Measurements from ENCODE around the gene ASB1.

ASB1 gene

GRCh38 chr2:238406221-238406997 is 20.3 kb upstream of the ASB1 start:
- no peaks in the 10 kb centered on the region for H3K9me3 ChIP-seq (ENCODE audit: control insufficient read depth, insufficient read depth, low read depth, low read length)
- H3K36me3 ChIP-seq (ENCODE audit: control insufficient read depth in 2 of 2, insufficient read depth in 1 of 2, low read length in 2 of 2), result peaks cover 0 to 15% of the 10 kb centered on the region in 2 experiments; a peak in 1 of 3 replicates
- H3K27ac ChIP-seq (ENCODE audit: extremely low read depth, low read depth, low read length), result no peak overlapping the region
- ChIA-PET CTCF (no interaction called here), POLR2A (no interaction called here)
- TF ChIP-seq, protein P1, sequence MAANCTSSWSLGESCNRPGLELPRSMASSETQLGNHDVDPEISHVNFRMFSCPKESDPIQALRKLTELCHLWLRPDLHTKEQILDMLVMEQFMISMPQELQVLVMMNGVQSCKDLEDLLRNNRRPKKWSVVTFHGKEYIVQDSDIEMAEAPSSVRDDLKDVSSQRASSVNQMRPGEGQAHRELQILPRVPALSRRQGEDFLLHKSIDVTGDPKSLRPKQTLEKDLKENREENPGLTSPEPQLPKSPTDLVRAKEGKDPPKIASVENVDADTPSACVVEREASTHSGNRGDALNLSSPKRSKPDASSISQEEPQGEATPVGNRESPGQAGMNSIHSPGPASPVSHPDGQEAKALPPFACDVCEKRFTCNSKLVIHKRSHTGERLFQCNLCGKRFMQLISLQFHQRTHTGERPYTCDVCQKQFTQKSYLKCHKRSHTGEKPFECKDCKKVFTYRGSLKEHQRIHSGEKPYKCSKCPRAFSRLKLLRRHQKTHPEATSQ (tag by site-specific recombination; IDR thresholded peaks at IDR 0.05), result no peak
- TF ChIP-seq ZNF747 (tag by site-specific recombination; IDR thresholded peaks at IDR 0.05) (no peak), ZNF610 (tag by site-specific recombination; IDR thresholded peaks at IDR 0.05; ENCODE audit: borderline replicate concordance) (no peak), ZNF510 (tag by site-specific recombination; IDR thresholded peaks at IDR 0.05; ENCODE audit: insufficient replicate concordance) (no peak), ZNF768 (tag by site-specific recombination; IDR thresholded peaks at IDR 0.05) (no peak), ZNF184 (tag by site-specific recombination; IDR thresholded peaks at IDR 0.05) (no peak), ZEB2 (tag by site-specific recombination; IDR thresholded peaks at IDR 0.05) (no peak), ZXDB (tag by site-specific recombination; IDR thresholded peaks at IDR 0.05) (no peak), ZNF426 (tag by site-specific recombination; IDR thresholded peaks at IDR 0.05) (no peak), ZNF138 (tag by site-specific recombination; IDR thresholded peaks at IDR 0.05; ENCODE audit: borderline replicate concordance) (no peak), ZFHX2 (tag by site-specific recombination; conservative IDR thresholded peaks at IDR 0.05) (no peak), ZSCAN30 (tag by site-specific recombination; IDR thresholded peaks at IDR 0.05) (no peak), ZNF121 (tag by site-specific recombination; IDR thresholded peaks at IDR 0.05) (no peak), ZNF2 (tag by site-specific recombination; IDR thresholded peaks at IDR 0.05) (no peak), ZNF366 (tag by site-specific recombination; conservative IDR thresholded peaks at IDR 0.05) (no peak), ZNF211 (tag by site-specific recombination; IDR thresholded peaks at IDR 0.05; ENCODE audit: low read depth) (no peak)
- H3K4me1 ChIP-seq (ENCODE audit: control insufficient read depth, insufficient read depth, low read length), result no peaks in the 10 kb centered on the region
- no peak overlapping the region for H3K4me3 ChIP-seq (ENCODE audit: low read depth, low read length)

GRCh38 chr2:238406998-238407285 is 19.8 kb upstream of the ASB1 start:
- CTCF ChIA-PET, result no interaction called here
- Histone ChIP-seq H3K4me1 (ENCODE audit: control insufficient read depth, insufficient read depth, low read length) (0 out of 2 replicates have a peak, but pooled peaks cover 3% of the 10 kb centered on the region), H3K4me3 (ENCODE audit: low read depth, low read length) (no peak overlapping the region), H3K27ac (ENCODE audit: extremely low read depth, low read depth, low read length) (no peak overlapping the region), H3K36me3 (ENCODE audit: control insufficient read depth in 2 of 2, insufficient read depth in 1 of 2, low read length in 2 of 2) (peaks cover 0 to 10% of the 10 kb centered on the region in 2 experiments; a peak in 1 of 3 replicates), H3K9me3 (ENCODE audit: control insufficient read depth, insufficient read depth, low read depth, low read length) (no peaks in the 10 kb centered on the region)
- POLR2A ChIA-PET, result no interaction called here
- no peak for TF ChIP-seq ZSCAN16 (tag by site-specific recombination; IDR thresholded peaks at IDR 0.05)
- TF ChIP-seq HOXA7 (CRISPR knock-in tag; IDR thresholded peaks at IDR 0.05; ENCODE audit: borderline replicate concordance), result no peak
- no peak for TF ChIP-seq ZNF112 (tag by site-specific recombination; IDR thresholded peaks at IDR 0.05)
- TF ChIP-seq ZXDB (tag by site-specific recombination; IDR thresholded peaks at IDR 0.05), result no peak
- TF ChIP-seq MYNN (tag by site-specific recombination; IDR thresholded peaks at IDR 0.05; ENCODE audit: borderline replicate concordance), result no peak
- TF ChIP-seq ZNF830 (tag by site-specific recombination; IDR thresholded peaks at IDR 0.05; ENCODE audit: low read depth), result no peak
- TF ChIP-seq PRDM10 (tag by site-specific recombination; IDR thresholded peaks at IDR 0.05), result no peak
- TF ChIP-seq ZNF202 (tag by site-specific recombination; IDR thresholded peaks at IDR 0.05; ENCODE audit: borderline replicate concordance), result no peak
- TF ChIP-seq ZNF18 (tag by site-specific recombination; IDR thresholded peaks at IDR 0.05), result no peak
- TF ChIP-seq ZNF121 (tag by site-specific recombination; IDR thresholded peaks at IDR 0.05), result no peak
- no peak for TF ChIP-seq ZNF571 (tag by site-specific recombination; IDR thresholded peaks at IDR 0.05)
- TF ChIP-seq ZFP69B (tag by site-specific recombination; IDR thresholded peaks at IDR 0.05), result no peak
- no peak for TF ChIP-seq ZBTB48 (tag by site-specific recombination; IDR thresholded peaks at IDR 0.05)
- TF ChIP-seq ZNF639 (tag by site-specific recombination; IDR thresholded peaks at IDR 0.05), result no peak
- no peak for TF ChIP-seq ZBTB7A (tag by site-specific recombination; IDR thresholded peaks at IDR 0.05; ENCODE audit: low read depth)

Data from HEK293 (cell line).